GM18517 (cell line): Measurements from ENCODE around the gene TNFRSF1A.

Experiments used
- ATAC-seq: cut with Tn5 transposase; IDR thresholded peaks from one replicate; pipeline ENCODE4 v1.9.1; 2021; ENCODE audit warnings: mild to moderate bottlenecking, moderate library complexity; ENCODE audit not compliant: unreplicated experiment

The TNFRSF1A gene

GRCh38 chr12:6279631-6280030, 62.2 kb downstream of the TNFRSF1A start:
- no peak for ATAC-seq

GRCh38 chr12:6279256-6279628, 62.6 kb downstream of the TNFRSF1A start:
- no peak for ATAC-seq
